C1 segment of cervical spinal cord (tissue), 14 donors: ENCODE data around the gene C10orf90.
A peak's percentile ranks its signal among the peaks of the same experiment; 100 is the strongest.

Experiments used
- DNase-seq, 14 donors: peaks; one replicate each; lab custom pipeline; 2025; lab: John Stamatoyannopoulos, UW

The C10orf90 gene, protein sequence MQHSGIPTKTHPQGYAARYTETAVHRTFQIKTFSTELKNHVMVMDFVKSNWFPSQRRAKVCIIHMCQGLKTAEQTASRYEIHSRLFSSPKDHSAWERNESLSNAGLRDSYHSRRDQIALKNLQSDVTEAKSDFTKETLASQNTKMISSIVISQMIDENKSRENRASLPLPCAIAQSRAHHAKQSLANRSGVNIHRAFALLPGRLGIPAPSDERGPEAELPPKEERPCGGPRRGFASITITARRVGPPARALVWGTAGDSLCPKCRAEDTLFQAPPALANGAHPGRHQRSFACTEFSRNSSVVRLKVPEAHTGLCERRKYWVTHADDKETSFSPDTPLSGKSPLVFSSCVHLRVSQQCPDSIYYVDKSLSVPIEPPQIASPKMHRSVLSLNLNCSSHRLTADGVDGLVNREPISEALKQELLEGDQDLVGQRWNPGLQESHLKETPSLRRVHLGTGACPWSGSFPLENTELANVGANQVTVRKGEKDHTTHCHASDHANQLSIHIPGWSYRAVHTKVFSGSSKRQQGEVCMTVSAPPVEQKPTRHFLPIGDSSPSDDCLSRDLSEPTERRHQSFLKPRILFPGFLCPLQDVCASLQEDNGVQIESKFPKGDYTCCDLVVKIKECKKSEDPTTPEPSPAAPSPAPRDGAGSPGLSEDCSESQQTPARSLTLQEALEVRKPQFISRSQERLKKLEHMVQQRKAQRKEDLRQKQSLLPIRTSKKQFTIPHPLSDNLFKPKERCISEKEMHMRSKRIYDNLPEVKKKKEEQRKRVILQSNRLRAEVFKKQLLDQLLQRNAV

DNA sequence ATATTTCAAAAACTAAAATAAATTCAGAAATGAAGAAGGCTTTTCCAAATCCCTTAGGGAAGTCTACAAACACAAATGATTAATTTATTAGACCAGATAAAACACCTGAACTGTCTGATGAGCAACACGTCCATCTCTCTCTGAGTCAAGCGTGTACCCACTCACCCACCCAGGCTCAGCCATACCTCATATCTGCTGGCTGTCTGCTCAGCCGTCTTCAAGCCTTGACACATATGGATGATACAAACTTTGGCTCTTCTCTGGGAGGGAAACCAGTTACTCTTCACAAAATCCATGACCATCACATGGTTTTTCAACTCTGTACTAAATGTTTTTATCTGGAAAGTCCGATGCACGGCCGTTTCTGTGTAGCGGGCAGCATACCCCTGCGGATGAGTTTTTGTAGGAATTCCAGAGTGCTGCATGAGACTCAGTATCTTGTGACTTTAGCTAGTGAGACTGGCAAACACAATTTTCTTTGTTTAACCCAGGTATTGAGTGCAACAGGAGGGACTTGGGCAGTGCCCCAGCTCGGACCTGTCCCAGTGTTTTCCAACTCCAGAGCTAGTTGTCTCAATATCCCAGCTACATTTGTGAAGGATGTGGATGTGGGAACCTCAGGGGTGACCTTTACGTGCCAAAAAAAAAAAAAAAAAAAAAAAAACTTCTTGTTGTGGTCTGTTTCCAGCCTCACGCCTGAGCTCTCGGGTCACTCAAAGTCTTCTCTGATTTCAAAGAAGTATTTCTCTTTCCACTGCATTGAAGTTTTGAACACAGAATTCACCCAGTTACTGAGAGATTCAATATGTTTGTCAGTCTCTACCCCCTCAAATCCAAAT, at the start of gene C10orf90:
TSS of gene C10orf90 (minus strand) at position 638 of the 839 bp plus-strand sequence. CDS start at position 425, 213 bp downstream.
- DNase-seq = peak in 4 of 14 donors; percentile 22 to 62 (median 36)

DNA sequence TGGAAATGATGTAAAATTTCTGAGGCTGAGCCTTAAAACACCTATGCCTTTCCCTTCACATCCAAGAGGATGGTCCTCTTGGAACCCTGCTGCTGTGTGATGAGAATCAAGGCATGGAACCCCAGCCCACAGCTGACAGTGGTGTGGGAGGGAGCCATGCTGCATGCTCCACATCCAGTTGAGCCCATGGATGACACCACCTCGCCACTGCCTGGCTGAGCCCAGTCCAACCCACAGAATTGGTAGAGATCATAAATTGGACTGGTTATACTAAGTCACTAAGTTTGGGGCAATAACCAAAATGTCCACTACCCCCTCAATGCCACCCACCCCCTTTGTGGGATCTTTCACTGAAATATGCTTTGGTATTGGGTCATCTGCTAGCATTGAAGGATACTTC, 45.9 kb upstream of the C10orf90 start:
- DNase-seq = no peak

DNA sequence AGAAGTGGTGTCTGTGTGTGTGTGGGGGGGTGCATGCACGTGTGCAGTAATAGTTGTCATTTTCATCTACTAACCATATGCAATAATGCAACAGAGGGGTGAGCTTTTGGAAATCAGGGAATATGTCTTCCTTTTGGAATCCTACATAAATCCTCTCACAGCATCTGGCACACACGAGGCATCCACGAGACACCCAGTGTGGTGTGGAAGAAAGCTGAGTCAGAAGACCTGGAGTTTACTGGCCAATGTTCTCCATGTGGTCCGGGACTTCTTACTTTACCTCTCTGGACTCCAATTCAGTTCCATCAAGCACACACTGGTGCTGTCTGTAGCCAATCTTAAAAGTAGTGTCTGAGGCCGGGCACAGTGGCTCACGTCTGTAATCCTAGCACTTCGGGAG, 43.1 kb upstream of the C10orf90 start:
- no peak for DNase-seq

DNA sequence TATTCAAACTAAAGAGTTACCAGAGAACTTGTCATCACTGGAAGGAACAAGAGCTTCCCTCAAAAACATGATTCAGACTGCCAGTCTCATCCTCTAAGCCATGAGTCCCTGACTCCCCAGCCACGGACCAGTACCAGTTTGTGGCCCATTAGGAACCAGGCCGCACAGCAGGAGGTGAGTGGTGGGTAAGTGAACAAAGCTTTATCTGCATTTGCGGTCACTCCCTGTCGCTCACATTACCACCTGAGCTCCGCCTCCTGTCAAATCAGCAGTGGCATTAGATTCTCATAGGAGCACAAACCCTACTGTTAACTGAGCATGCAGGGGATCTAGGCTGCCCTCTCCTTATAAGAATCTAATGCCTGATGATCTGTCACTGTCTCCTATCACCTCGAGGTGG, 42.2 kb upstream of the C10orf90 start:
- no peak for DNase-seq

DNA sequence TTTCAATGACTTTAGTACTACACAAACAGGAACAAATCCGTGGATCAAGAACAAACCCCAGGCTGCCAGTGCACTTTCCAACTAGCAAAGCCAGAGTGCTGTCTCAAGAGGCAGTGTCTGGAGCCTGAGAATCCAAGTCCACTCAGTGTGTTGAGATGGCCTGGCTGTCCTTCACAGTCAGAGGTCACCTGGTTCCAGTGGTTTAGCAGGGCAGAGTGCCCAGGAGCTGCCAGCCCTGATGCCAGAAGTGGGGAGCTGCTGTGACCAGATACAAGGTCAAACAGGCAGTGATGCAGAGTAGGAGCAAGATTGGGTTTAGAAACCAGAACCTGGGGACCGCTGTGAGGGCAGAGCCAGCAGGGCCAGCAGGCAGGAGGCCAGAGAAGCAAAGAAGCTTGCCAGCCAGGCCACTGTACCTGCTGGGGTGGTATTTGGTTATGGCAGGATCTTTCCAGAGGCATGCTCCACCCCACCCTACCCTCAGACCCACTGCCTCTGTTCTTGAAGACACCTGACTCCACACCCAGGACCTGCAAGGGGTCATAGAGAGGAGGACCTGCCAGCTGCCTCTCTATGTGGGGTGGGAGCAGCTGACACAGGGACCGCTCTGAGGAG, 35.6 kb upstream of the C10orf90 start:
- no peak for DNase-seq

DNA sequence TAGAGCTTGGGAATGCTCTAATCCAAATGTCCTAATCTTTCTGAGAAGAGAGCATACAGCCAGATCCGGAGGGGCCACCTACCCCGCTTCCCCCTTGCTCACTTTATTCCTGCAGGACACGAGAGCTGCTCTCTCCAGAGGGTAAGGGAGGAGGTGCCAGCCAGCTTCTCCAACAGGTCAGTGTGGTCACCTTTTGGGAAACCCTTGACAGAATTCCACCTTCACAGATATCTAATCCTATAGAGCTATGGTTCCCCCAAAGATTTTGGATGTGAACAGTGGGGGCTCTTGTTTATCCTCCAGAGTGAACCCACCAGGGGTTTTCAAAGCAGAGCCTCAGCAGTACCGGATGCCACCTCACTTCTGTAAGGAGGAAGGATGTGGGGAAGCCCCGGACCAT, 34.6 kb upstream of the C10orf90 start:
- DNase-seq = no peak

DNA sequence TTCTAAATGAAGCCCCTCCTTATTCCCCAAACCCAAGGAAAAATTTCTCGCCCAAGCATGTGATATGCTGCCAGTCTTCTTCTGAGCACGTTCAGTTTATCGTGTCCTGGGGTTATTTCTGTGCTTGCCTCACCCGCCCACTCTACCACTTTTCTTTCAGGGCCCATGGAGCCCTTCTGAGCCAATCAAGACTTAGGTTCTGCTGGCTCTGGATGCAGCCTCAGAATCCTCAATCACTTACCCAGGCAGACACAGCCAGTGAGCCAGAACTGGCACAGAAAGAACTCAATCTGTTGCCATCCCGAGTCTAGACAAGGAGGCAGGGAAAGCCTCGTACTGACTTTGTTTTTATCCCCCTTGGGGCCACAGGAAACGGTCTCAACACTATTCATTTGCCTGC, 34.2 kb upstream of the C10orf90 start:
- no peak for DNase-seq

DNA sequence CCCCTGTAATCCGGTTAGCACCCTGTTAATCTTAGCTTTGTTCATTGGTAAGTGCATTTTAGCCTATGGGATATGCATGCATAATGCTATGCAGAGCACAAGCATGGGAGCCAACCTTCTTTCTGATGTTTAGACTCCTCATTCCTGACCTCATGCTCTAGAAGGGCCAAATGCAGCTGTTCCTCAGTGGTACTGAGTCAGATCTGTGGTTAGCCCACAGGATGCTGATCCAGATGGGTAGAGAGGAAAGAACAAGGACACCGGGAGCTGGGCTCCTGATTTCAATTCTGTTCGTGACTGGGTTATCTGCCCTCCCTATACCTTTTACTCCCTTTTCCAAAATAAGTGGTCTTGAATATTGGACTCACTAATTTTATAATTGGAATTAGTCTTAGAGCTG, 31.7 kb upstream of the C10orf90 start:
- DNase-seq = no peak

DNA sequence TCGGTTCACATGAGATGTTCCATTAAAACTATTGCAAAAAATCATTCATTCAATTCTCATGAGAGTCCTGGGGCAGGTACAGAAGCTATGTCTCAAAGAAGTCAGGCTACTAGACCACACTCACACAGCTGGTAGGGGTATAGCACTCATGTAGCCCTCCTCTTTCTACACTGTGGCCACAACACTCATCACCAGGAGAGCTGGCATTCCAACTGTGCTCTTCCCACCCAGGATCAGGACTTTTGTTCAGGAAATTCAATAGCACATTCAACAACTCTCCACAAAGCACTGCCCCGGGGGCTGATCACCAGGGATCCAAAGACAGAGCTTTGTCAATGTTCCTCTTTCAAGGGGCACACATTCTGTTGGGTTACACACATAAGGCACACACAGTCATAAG, 31.0 kb upstream of the C10orf90 start:
- no peak for DNase-seq

DNA sequence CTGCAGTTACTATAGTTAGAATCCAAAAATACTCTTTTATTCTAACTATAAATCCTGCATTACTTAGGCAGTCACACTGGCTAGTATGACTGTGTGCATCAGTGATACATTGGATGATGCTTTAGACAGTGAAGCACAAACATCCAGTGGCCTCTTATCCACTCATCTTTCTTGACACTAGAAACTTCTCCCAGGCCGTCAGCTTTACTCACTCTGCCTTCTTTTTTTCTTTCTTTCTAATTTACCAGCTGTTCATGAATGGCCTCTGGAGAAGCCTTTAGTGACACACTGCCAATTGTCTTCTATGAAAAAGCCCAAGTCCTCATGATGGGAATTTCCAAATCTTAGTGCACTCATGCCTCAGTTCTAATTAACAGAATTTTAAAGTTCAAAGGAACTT, 26.2 kb upstream of the C10orf90 start:
- no peak for DNase-seq

DNA sequence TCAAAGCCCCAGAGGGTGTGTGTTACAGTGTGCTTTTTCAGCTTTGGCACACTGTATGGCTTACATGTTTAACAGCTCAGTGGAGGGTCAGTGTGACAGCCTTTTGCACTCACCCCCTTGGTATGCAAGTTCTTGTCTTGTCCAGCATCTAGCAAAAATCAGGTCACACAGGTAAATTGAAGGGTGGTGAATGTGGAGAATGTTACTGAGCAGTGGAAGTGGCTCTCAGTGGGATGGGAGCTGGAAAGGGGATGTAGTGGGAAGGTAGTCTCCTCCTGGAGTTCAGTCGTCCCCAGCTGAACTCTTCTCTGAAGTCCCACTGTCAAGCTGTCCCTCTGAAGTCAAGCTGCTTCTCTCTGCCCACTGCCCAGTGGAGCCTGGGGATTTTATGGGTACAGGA, 21.0 kb upstream of the C10orf90 start:
- DNase-seq = no peak

DNA sequence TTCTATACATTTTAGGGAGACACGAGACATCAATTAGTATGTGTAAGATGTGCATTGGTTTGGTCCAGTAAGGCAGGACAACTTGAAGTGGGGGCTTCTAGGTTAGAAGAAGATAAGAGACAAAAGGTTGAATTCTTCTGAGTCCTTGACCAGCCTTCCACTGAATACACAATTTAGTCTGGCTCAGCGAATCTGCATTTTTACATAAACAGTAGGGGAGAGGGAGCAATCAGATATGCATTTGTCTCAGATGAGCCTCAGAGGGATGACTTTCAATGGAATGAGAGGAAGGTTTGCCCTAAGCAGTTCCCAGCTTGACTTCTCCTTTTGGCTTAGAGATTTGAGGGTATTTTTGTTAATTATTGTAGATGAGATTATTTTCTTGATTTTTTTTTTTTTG, 20.0 kb upstream of the C10orf90 start:
- DNase-seq = no peak

DNA sequence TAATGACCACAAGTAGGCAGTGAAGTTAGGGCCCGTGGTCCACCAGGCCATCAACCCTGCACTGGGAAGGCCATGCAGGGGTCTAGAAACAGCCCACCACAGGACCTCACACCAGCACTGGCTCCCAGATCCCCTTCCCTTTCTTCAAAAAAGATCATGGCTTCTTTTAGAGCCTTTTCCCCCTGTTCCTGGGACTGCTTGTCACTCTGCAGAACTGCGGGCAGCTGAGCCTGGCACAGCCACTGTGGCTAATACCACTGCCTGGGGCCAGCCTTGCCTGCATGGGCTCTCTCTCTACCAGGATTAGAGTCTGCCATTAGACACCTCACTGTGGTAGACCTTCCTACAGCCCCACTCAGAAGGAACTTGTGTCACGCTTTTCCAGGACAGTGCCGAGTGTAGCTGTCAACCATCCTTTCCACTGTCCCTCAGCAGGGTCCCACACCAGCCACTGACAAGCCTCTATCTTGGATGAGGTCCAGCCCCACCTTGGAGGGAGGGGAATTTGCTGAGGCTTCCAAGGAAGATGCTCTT, 19.0 kb upstream of the C10orf90 start:
- no peak for DNase-seq

DNA sequence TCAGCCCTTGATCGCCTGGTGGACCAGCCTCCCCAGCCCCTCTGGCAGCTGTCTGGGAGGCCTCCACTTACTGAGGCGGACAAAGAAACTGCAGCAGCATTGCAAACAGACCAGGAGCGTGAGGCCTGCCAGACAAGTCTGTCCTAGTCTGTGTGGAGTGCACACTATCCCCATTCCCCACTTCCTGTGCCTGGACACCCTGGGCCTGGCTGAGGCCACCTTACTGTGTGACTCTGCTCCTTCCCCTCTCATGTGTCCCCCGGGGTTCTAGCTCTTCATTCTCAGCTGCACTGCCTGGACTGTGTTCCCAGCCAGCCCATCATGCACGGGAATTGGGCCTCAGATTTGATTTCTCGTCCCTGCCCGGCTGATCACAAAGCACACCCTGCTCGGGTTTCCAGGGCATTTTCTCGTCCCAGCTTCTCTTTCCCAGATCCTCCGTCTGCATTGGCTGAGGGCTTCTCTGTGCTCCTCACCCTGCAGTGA, 16.7 kb upstream of the C10orf90 start:
- DNase-seq = peak in 3 of 14 donors; percentile 21 to 35 (median 23)

DNA sequence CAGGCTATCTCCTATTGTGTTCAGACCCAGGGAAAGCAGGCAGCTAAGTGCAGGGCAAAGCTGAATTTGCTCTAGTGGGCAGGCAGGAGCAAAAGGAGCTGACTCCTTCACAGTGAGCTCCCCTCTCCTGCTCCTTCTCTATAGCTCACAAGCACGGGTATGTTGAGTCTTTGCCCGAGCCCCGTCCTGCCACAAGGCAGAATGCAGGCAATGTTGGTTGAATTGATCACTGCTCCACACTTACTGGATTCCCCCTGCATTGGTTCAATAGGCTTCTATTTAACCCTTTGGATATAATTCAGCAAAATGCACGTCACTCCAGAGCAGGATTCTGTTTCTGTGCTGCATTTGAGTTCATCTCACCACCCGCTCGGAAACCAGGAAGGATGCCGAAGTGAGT, 16.2 kb upstream of the C10orf90 start:
- DNase-seq = no peak

DNA sequence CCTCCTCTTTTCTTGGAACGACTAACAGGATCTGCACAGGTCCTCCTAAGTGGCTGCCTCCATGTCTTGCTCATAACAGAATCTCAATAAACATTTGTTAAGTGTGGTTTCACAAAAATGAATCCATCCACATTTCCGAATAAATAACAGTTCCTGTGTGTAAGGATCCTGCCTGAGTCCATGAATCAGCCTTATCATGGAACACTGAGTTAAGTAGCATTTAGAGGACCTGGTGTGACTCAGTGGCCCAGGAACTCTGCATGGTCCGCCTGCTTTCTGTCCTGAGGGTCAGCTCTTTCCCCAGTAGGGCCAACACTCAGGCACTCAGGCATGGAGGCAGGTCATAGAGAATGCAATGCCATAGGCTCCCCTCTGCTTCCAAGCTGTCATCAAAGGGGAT, 15.8 kb upstream of the C10orf90 start:
- no peak for DNase-seq

DNA sequence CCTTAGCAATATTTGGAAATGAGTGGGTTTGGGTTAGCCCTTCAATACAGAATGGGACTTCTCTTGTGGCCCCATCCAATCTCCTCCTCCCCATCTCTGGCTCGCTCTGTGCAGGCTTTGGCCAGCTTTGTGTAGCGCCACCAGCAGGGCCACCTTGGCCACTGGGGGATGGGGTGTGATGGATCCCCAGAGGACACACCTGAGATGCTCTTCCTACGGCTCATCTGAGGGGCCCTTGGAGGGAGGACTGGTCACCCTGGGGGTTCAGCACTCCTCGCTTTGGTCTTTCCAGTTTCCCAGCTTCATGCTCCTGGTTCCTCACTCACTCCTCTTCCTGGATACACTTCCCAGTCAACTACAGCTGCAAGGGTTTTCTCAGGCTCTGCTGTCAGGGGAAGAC, 15.3 kb upstream of the C10orf90 start:
- no peak for DNase-seq

DNA sequence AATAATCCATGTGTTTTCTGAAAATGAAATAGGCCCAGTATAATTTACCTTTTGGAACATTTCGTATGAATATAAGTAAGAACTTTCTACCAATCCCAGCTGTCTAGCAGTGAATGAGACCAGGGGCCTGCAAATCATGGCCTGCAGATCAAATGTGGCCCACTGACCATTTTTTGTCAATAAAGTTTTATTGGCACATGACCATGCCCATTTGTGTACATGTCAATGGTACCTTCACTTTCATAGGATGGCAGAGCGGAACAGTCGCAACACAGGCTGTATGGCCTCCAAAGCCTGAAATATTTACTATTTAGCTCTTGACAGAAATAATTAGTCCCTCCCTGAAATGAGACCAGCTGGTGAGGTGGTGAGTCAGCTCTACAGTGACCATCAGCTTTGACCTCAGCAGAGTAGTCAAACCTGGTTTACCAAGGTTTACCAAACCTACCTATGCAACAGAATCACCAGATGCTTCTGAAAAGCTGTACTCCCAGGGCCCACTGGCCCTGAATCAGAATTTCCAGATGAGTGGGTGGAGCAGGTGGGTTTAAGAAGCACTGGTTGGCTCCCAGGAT, 13.8 kb upstream of the C10orf90 start:
- no peak for DNase-seq

DNA sequence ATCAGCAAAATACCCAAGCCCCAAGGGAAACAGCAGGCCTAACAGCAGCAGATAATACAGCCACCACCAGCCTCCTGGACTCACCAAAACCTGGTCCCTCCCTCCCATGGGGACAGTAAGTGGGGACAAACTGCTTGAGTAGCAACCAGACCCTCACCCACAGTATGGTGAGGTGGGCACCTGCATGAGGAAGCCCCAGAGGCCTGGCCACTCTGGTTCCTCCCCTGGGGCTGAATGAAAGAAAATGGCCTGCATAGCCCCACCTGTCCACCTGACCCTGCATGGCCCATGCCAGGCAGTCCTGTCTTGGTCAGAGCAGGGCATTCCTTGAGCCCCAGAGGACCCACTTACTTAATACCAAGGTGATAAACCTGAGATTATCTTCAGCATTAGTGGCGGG, 13.0 kb upstream of the C10orf90 start:
- DNase-seq = no peak

DNA sequence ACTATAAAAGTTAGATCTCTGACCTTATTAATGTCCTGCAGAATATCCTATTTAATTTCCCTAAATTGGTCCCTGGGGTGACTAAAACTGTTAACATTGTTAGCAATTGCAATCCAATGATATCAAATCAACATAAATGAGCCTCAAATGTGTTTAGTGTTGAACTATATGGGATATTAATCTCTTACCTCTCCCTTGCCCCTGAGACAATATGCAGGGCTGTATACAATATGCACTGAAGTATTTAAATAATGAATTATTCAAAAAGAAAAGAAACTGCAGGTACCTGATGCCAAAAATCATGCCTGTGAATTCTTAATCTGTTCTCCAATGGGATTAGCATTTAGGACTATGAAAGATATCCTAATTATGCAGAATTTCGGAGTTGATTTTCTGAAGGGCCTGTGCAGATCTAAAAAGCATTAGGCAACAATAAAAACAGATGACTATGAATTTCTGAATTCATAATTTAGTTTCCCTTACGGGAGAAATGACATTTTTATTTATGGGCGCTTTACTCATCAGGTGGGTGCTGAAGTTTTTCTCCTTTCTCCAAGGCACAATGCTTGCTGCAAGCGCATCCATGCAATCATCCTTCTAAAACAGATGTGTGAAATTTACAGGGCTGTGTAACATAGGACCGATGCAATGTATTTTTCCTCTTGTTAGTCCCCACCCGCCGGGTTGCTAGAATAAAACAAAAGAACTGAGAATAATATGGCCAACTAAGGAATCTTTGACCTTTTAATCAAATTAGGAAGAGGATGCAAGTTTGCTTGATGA, 5.4 kb upstream of the C10orf90 start:
- DNase-seq = no peak
